NCI-H82 treated with DMSO at 0.1 percent for 48 hours (cell line): ENCODE results near the gene MRPS24.
"Not testable (repeated sequence)": the region's sequence is repeated elsewhere in the genome, so short reads cannot be mapped to it uniquely, and the experiment has no call there.

ENCODE experiments used
- DNase-seq: peaks from one replicate; lab custom pipeline; 2025; ENCODE audit not compliant: unreplicated experiment; lab: John Stamatoyannopoulos, UW

MRPS24 gene

GRCh38 chr7:43843296-43843695 lies 26.0 kb downstream of the MRPS24 start:
- no peak for DNase-seq

DNA sequence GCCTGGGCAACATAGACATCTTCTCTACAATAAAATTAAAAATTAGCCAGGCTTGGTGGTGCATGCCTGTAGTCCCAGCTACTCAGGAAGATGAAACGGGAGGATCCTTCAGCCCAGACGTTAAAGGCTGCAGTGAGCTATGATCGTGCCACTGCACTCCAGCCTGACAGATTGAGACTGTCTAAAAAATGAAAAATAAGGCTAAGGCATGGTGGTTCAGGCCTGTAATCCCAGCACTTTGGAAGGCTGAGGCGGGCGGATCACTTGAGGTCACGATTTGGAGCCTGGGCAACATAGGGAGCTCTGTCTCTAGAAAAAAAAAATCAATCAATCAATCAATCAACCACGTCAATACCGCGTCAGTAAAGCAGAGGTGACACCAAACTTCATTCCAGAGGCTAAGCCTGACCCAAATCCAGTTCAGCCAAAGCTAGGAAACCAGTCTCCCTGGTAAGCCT lies 31.1 kb downstream of the MRPS24 start:
- DNase-seq = no peak

DNA sequence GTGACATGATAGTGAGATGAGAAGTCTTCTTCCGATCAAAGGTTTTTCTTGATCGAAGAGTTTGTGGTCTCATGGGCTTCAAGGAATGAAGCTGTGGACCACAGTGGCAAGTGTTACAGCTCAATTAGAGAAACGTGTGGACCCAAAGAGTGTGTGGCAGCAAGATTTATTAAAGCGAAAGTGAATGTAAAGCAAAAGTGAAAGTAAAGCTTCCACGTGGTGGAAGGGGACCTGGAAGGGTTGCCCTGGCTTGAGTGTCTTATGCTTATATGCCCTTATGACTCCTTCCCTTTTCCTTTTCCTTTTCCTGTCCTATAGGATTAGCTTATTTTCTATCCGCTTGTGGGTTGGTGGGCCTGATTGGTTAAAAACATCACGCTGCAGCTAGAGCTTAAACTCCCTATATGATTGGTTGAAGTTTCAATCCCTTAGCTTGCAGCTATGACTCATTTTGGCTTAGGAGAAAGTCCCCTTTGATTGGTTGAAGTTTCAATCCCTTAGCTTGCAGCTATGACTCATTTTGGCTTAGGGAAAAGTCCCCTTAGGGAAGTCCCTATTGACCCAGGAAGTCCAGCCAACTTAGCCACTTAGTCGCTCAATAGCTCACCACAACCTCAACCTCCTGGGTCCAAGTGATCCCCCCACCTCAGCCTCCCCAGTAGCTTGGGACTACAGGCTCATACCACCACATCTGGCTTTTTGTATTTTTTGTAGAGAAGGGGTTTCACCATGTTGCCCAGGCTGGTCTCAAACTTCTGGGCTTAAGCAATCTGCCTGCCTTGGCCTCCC lies 34.7 kb downstream of the MRPS24 start:
- no peak for DNase-seq

- DNase-seq = not testable (repeated sequence)
Measured at GRCh38 chr7:43830917-43831316, 38.4 kb downstream of the MRPS24 start.

DNA sequence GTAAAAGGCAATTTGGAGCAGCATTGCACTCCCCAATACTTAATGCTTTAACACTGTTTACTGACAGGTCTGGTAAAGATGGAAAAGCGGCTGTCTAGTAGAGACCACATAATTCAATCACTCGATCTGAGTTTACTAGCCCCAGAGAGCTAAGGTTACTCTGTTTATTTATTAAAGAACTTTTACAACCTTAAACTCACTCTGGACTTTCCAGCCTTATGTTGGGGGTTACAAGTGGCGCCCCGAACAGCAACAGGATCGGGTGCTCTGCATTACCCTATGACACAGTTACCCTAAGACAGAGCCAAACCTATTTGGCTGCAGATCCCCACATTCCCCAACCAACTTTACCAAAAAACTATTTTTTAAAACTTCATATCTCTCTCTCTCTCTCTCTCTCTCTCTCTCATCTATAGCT lies 43.9 kb downstream of the MRPS24 start:
- DNase-seq = no peak

DNA sequence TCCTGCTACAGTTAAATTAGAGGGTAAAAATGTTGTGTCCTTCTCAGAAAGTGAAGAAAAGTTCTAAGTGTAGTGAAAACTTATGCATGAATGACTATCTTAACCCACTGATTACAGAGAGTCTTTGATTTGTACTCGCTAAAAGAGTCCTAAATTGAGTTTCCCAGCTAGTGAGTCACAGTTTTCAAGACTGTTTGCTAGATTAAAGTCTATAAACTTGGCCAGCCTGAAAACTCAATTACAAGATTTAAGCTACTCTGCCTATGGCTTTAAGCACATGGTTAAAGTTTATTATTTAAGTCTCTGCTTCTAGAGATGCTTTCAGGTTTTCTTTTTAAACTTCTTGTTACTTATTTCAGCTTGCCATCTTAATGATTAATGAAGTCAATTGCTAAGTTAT lies 44.4 kb downstream of the MRPS24 start:
- DNase-seq = no peak

DNA sequence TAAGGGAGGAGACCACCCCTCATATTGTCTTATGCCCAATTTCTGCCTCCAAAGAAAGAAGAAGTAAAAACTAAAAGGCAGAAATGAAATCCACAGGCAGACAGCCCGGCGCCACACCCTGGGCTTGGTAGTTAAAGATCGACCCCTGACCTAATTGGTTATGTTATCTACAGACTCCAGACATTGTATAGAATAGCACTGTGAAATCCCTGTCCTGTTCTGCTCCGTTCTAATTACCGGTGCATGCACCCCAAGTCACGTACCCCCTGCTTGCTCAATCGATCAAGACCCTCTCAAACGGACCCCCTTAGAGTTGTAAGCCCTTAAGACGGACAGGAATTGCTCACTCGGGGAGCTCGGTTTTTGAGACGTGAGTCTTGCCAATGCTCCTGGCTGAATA lies 44.8 kb downstream of the MRPS24 start:
- not testable (repeated sequence) for DNase-seq

DNA sequence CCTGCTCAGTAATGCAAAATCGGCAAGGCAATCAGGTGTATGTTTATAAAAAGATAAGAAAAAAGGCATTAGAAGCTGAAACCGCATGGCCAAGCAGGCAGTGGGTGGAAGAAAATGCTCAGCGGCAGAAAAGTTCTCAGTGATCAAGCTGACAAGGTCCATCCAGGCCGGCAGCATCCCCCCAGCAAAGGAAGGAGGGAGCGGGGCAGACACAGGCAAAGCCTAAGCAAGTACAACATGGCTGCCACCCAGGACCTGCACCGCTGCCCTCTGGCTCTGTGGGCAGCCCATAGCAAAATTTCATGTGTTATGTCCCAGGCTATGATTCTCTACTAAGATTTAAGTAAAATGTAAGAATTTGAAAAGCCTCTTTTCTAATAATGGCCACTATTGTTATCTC lies 45.4 kb downstream of the MRPS24 start:
- DNase-seq = no peak

DNA sequence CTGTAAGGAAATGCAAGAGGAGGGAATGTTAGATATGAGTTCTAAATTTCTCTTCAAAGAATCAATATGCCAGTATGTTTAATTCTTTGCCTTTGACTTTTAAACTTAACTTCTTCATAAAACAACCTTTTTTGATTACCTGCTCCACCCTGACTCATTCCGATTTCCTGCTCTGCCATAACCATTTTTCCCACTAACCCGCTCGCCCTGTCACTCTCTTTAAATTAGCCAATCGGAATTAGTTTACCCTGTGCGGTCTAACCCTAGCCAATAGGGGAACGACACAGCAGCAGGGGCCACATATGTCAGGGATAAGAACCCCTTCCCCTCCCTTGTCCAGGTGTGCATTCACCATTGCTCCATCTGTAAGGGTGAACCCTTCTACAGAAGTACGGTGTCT lies 45.9 kb downstream of the MRPS24 start:
- DNase-seq = not testable (repeated sequence)
